DMS79 (cell line): ENCODE results near the gene MCUB.
"Not testable (repeated sequence)": the region's sequence is repeated elsewhere in the genome, so short reads cannot be mapped to it uniquely, and the experiment has no call there.

Experiments
- DNase-seq: peaks from one replicate; lab custom pipeline; 2025; lab: John Stamatoyannopoulos, UW

Gene MCUB

GRCh38 chr4:109579997-109580396, 20.0 kb downstream of the MCUB start:
- DNase-seq: not testable (repeated sequence)

- DNase-seq: no peak
Measured at GRCh38 chr4:109588176-109588575, 28.1 kb downstream of the MCUB start.

GRCh38 chr4:109589119-109589518, 29.1 kb downstream of the MCUB start:
- no peak for DNase-seq

GRCh38 chr4:109589605-109590004, 29.6 kb downstream of the MCUB start:
- no peak for DNase-seq

DNA sequence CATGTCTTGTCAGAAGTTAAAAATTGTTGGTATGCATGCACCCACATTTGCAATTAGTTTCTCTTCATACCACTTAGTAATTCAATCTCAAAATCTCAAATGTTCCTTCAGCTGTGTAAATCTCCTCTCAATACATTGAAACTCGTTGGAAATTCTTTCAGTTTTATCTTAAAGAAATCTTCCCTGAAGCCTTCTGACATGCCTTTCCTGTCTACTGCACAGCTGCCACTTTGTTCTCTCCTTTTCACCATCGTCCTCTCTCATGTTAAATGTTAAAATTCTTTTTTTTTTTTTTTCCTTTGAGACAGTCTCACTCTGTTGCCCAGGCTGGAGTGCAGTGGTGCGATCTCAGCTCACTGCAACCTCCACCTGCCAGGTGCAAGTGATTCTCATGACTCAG, 30.9 kb downstream of the MCUB start:
- DNase-seq: no peak

- DNase-seq: no peak
Measured at GRCh38 chr4:109592367-109592766, 32.3 kb downstream of the MCUB start.

GRCh38 chr4:109595123-109595522, 35.1 kb downstream of the MCUB start:
- DNase-seq: not testable (repeated sequence)

GRCh38 chr4:109596420-109597085, 36.5 kb downstream of the MCUB start:
- DNase-seq: not testable (repeated sequence)

DNA sequence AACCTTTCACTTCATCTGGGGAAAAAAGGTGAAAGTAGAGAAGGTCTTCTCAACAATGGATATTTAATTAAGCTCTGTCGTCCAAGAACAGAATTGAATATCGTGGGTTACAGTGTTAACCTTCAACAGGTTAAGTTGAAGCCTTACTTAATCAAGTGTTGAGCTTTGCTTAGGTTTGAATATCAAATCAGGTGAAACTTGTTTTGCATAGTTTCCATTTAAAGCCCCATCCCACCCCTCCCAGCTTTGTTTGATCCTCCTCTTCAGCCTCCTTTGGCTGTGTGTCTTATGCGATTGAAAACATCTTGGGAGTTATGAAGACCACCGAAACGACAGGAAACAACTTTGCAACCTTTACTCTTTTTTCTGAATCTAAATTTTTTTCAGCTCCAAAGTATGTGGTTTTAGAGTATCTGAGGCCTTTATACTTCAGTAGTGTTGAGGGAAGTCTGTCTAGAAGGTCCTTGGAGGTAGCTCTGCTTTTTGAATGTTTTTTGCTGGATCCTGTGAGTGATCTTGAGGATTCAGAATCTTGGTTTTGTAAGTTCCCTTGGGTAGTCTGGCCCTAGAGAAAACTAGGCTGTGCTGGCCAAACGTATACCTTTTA, 39.1 kb downstream of the MCUB start:
- DNase-seq: no peak

DNA sequence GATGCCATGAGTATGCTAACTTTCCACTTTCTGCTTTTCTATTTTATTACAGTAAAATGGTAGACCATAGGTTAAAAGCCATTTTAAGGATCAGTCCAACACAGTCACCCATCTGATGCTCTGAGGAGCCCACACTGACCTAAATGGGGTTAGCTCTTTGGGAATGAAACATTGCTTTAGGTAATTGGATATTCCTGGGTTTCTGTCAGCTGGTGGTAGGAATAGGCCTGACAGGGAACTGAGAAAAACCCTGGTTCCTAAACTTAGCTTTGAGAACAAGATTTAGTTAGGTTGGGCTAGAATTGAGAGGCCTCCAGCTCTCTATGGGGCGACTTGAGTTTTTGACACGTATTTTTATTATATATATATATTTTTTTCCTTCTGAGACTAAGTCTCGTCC, 40.4 kb downstream of the MCUB start:
- DNase-seq: no peak

DNA sequence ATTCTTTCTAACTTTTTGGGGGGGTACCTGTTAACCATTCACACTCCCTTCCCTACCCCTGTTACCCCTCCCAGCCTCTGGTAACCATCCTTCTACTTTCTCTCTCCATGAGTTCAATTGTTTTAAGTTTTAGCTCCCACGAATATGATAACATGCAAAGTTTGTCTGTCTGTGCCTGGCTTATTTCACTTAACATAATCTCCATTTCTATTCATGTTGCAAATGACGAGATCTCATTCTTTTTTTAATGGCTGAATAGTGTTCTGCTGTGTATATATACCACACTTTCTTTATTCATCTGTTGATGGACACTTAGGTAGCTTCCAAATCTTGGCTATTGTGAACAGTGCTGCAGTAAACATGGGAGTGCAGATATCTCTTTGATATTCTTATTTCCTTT, 41.3 kb downstream of the MCUB start:
- DNase-seq: no peak

GRCh38 chr4:109607976-109608375, 47.9 kb downstream of the MCUB start:
- DNase-seq: no peak

- no peak for DNase-seq
Measured at GRCh38 chr4:109608879-109609278, 48.8 kb downstream of the MCUB start.

- DNase-seq: no peak
Measured at GRCh38 chr4:109609431-109609830, 49.4 kb downstream of the MCUB start.

DNA sequence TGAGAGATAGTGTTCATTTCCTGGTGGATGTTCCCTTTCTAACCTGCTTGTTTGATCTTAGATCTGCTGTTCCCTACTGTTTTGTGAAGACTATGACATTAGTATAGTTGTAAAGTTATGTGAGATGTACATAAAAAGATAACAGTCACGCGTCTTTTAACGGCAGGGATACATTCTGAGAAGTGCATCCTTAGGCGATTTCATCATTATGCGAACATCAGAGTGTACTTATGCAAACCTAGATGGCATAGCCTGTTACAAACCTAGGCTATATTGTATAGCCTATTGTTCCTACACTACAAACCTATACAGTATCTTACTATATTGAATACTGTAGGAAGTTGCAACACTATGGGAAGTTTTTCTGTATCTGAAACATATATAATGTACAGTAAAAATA, 50.4 kb downstream of the MCUB start:
- no peak for DNase-seq

DNA sequence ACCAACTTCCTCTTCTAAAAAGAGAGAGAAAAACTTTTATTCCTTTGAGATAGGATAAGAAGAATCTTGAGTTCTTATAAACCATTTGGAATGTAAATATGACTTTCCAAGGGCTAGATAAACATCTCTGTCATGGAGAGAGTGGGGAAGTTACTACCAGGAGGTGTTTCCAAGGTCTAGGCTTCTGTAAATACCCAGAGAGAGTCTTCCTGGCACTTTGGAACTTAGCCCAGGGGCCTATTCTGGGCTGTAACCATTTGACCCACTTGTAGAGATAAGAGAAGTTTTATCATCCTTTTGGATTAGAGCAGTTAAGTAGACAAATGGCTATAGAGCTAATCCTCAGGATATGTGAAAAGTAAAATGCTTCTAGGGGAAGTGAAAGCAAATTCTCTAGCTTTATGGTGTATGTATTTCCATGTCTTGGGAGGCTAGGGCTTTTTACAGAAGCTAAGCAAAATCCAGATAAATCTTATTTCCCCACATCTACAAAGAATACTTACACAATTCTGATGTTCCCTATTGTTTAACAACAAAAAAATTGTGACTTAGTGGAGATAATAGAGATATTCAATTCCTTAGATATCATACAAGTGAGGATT, 51.1 kb downstream of the MCUB start:
- no peak for DNase-seq

GRCh38 chr4:109614015-109614414, 54.0 kb downstream of the MCUB start:
- no peak for DNase-seq

- no peak for DNase-seq
Measured at GRCh38 chr4:109614466-109614865, 54.4 kb downstream of the MCUB start.

DNA sequence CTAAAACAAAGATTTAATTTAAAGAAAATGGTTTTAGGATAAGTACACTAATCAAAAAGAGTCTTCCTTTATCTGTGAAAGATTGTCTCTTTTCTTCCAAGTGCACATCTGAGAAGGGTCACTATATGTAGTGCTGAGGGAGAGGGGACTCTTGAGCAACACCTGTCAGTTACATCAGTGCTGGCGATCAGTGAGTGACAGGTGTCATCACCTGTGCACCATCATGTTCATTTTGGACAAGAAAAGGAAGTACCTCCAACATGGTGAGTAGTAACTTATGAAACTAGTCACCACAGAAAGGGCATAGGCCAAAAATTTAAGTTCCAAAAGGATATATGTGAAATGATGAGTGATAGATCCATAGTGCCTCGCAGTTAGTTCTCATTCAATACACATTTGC, 55.7 kb downstream of the MCUB start:
- DNase-seq: no peak

- no peak for DNase-seq
Measured at GRCh38 chr4:109616243-109616642, 56.2 kb downstream of the MCUB start.

DNA sequence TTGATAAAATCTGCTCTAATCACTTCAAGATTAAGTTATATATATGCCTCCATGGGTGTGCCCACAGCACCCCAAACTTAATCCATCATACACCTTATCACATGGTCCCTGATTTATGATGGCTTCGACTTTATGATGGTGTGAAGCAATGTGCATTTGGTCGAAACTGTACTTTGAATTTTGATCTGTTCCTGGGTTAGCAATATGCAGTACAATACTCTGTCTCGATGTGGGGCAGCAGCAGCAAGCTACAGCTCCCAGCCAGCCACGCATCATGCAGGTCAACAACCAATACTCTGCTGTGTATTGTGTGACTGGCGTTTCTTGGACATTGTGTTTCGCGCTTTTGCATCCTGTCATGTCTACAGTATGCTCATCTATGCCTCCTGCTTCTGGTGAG, 62.6 kb downstream of the MCUB start:
- DNase-seq: no peak

DNA sequence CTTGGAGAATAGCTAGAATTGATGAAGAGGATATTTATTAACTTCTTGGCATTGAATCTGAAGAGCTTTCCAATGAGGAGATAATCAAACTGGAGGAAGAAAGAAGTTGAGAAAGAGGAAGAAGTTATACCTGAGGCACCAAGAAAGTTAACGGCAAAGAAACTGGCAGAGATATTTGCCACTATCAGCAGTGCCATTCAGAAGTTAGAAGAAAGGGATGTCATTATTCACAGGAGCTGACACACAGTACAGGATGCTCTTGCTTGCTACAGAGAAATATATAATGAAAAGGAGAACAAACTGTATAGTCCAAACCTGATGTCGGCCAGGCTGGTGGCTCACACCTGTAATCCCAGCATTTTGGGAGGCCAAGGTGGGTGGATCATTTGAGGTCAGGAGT, 64.5 kb downstream of the MCUB start:
- DNase-seq: no peak

GRCh38 chr4:109627361-109627760, 67.3 kb downstream of the MCUB start:
- DNase-seq: no peak

GRCh38 chr4:109629775-109630174, 69.7 kb downstream of the MCUB start:
- no peak for DNase-seq
